ES-I3 (cell line): Measurements from ENCODE around the gene ASPG.

Source experiments
- H3K36me3 ChIP-seq: 2 replicates; pipeline ENCODE4 v1.6.1; 2013; ENCODE audit warnings: mild to moderate bottlenecking, low read length, control low read depth, moderate library complexity; ENCODE audit not compliant: insufficient read depth
- H3K4me1 ChIP-seq: 2 replicates; pipeline ENCODE4 v1.6.1; 2013; ENCODE audit warnings: mild to moderate bottlenecking, control low read depth, low read length; ENCODE audit not compliant: insufficient read depth
- H3K9ac ChIP-seq: 2 replicates; pipeline ENCODE4 v1.6.1; 2013; ENCODE audit warnings: low read depth, mild to moderate bottlenecking, low read length, moderate library complexity
- H3K9me3 ChIP-seq: 2 replicates; pipeline ENCODE4 v1.6.1; 2013; ENCODE audit warnings: mild to moderate bottlenecking, low read length, moderate library complexity; ENCODE audit not compliant: control insufficient read depth, insufficient read depth

The ASPG gene

DNA sequence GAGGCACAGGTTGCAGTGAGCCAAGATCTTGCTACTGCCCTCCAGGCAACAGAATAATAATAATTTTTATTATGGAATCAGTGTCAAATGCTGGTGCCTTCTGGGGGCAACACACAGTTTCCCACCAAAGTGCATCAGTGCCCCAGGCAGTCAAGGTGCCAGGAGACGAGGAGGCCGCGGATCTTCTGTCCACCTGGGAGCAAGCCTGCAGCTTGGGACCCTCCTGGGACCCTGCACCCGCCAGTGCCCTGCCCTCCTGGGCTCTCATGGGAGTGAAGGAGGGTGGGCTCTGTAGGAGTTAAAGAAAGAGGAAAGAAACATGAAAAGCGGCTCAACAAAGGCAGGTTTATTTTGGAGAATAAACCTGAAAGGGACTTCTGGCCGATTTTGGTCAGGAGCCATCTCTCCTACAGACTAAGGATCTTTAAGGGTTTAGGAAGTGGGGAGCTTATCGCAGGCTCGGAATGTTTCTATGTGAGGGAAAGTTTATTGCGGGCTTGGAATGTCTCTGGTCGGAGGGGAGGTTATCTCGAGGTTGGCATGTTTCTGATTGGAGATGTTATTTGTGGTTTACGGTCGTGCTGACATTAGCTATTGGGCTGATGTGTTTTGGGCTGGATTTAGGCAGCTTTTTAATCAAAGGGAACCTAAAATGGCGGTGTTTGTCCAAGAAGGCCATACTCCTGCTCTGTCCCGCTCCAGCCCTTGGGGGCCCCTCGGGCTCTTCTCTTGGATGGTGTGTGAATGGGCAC is 1.1 kb upstream of the ASPG start:
- H3K4me1 ChIP-seq: no peaks in the 10 kb centered on the region; the same call in 1 of the 2 replicates
- peak overlapping the region; percentile 20 for H3K9ac ChIP-seq
- no peaks in the 10 kb centered on the region for H3K9me3 ChIP-seq
- no peaks in the 10 kb centered on the region for H3K36me3 ChIP-seq

DNA sequence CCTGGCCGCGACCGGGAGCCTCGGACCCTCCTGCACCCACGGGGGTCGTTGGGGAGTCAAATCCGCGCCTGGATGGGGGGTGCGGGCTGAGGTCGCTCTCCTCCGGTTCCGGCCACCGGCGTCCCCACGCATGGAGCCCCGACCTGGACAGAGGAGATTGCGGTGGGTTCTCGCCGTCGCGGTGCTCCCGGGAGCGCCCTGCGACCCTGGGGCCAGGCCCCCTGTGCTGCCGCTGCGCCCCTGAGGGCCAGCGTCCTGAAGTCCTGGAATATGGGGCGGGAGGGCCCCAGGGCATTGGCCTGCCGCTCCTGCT is 345 bp downstream of the ASPG start:
- H3K36me3 ChIP-seq: no peaks in the 10 kb centered on the region
- H3K9ac ChIP-seq: peak overlapping the region; percentile 44; the same call in 1 of the 2 replicates
- no peaks in the 10 kb centered on the region for H3K9me3 ChIP-seq
- H3K4me1 ChIP-seq: no peaks in the 10 kb centered on the region; the same call in 1 of the 2 replicates

DNA sequence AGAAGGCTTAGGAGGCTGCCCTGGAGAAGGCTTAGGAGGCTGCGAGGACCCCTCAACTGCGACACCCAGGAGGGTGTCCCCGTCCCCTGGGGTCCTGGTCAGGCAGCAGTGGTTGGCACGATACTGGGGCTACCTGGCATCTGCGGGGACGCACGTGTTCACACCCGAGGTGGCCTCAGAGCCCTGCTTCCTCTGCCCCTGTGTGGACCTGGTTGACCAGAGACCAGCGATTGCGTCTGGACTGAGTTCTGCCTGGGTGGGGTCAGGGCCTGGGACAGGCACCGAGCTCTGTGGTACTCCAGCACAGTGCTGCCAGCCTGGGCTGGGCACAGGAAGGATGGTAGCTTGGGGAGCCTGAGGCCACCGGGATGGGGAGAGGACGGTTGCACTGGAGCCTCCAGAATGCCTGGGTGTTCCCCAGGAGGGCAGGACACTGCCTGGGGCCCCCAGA is 735 bp downstream of the ASPG start:
- Histone ChIP-seq H3K9me3 (no peaks in the 10 kb centered on the region), H3K9ac (peak overlapping the region; percentile 44; the same call in 1 of the 2 replicates), H3K4me1 (no peaks in the 10 kb centered on the region; the same call in 1 of the 2 replicates), H3K36me3 (no peaks in the 10 kb centered on the region)

DNA sequence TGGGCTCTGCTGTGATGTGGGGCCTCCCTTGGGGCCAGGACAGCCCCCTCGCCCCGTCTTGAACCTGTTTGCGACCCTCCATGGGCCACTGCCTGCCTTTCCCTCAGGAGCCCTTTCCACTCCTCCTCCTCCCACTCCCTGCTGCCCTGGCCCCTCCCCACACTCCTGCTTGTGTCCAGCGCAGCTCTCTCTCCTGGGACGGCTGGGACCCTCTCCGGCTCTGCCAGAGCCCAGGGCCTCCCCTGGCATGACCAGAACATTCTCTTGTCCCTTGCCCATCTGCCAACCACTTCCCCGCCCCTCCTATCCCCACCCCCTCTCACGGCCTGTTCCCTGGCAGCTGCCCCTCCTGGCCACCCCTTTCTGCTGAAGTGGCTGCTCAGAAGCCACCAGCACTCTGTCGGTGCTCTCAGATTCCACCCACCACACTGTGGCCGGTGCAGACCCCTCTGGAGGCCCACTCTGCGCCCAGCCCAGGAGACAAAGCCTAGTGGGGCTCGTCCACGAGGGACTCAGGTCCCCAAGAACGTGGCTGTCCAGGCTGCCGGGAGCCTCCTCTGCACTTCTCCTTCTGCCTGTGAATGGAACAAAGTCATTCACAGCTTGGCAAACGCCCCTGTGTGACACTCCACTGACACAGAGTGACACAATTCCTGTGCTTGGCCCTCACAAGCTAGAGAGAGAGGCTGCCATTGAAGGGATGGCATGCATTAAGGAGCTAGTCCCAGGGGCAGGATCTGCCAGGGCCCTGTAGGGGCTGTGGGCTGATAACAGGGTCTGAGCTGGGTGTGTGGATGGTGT is 1.4 kb downstream of the ASPG start:
- H3K9me3 ChIP-seq: no peaks in the 10 kb centered on the region
- no peak overlapping the region for H3K9ac ChIP-seq
- no peaks in the 10 kb centered on the region; the same call in 1 of the 2 replicates for H3K4me1 ChIP-seq
- no peaks in the 10 kb centered on the region for H3K36me3 ChIP-seq

DNA sequence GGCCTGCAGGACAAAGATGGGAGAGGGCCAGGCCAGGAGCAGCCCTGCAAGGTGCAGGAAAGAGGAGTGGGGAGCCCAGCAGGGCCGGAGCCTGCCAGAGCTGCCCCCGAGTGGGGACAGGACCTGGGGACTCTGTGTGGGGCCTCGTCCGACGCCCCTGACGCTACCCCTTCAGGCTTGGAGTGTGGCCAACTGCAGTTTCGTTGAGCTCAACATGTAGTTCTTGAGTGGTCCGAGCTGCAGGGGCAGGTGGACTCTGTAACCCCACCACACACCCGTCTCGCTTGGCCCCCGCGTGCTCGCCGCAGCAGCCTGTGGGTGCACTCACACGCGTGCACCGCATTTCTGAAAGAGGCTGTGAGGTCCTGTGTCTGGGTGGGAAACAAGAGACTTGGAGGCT is 2.0 kb downstream of the ASPG start:
- H3K4me1 ChIP-seq: no peaks in the 10 kb centered on the region; the same call in 1 of the 2 replicates
- H3K36me3 ChIP-seq: no peaks in the 10 kb centered on the region

DNA sequence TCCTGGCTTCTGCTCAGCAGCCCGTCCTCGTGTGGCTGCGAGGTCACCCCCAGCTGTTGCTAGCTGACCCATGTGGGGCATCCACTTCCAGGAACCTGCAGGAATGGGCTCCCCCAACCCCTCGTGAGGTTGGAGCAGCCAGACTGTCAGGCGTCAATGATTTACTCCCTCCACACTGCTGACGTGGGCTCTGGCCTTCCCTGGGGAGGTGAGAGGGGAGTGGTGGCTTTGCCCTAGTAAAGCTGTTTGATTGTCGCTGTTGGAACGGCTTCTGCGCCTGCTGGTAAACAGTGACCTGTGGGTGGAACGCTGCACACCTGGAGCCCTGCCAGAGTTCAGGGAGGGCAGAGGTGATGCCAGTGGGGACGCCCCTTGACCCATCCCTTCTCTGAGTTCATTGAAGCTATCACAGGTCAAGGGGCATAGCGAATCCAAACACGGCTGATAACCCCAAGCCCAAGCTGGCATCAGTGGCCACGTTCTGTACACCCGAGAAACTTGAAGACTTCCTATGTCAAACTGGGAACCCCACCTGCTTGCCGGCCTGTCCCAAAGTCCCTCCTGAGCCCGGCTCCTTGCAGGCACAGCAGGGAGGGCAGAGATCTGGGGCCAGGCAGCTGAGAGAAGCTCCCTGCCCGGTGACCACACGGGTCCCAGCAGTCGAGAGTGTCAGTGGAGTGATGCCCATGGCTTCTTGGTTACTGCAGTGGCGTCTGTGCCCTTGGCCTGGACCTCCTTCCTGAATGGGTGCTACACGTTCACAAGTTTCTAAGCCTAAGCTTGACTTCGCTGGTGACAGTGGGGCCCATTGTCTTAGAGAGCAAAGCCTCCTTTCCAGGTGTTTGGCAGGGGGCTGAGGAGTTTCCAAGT is 2.7 kb downstream of the ASPG start:
- Histone ChIP-seq H3K36me3 (no peaks in the 10 kb centered on the region), H3K4me1 (no peaks in the 10 kb centered on the region; the same call in 1 of the 2 replicates), H3K9ac (no peak overlapping the region), H3K9me3 (no peaks in the 10 kb centered on the region)

More for the DNA sequence above, 2.0 kb downstream of the ASPG start:
- Histone ChIP-seq H3K9me3 (no peaks in the 10 kb centered on the region), H3K9ac (no peak overlapping the region)

DNA sequence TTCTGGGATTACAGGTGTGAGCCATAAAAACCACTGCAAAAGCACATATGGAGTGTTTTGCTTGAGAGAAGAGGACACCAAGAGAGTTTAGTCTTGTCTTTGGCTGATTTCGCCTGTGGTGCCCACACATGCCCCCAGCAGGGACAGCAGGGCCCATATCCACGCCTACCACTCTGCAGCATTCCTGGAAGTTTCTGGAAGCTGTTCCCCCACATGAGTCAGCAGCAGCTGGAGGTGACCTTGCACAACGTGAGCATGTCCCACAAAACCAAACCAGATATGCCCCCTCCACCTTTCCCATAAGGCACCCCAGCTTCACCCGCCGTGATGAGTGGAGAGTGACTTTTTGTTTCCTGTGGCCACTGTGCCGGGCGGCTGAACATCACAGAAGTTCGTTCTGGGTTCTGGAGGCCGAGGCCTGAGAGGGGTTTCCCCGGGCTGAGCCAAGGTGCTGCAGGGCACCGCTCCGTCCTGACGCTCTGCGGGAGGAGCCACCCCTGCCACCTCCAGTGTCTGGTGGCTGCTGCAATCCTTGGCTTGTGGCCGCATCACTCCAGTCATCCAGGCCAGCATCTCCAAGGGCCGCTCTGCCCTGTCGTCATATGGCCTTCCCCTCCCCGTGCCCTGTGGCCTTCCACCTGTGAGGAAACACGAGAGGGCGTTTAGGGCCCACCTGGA is 4.7 kb downstream of the ASPG start:
- no peak overlapping the region for H3K9ac ChIP-seq
- H3K4me1 ChIP-seq: peaks cover 5% of the 10 kb centered on the region; the same call in 1 of the 2 replicates
- H3K36me3 ChIP-seq: no peaks in the 10 kb centered on the region
- no peaks in the 10 kb centered on the region for H3K9me3 ChIP-seq

DNA sequence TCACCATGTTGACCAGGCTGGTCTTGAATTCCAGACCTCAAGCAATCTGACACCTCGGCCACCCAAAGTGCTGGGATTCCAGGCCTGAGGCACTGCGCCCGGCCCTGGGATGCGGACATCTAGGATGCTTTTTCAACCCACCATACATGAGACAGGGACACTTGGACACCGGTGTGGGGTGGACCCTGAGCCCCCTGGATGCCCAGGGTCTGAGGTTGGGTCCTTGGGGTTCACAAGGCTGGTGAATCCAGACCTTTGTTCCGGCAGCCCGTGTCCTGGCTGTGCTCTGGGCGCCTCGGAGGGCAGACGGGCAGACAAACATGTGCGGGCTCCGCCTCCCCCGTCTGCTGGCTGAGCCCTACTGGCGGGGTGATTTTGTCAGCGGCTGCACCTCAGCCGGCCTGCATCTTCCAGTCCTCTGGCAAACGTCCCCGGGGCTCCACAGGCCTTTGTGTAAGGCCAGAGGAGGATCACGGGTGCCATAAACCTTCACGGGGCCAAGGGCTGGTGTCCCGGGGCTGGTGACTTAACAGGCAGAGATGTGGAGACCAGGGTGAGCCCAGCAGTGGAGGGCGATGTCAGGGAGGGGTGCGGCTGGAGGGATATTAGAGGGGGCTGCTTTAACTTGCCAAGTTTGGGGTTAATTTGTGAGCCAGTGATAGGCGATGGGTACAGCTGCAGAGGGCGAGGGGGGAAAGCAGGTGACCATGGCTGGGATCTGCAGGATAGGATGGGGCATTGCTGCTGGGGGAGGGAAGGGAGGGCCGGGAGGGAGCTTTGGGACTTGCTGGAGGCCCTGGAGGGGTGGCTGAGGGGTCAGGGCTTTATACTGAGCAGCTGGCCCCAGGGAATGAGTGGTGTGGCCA is 5.8 kb downstream of the ASPG start:
- Histone ChIP-seq H3K9ac (no peak overlapping the region), H3K4me1 (peaks cover 5% of the 10 kb centered on the region; the same call in 1 of the 2 replicates), H3K36me3 (no peaks in the 10 kb centered on the region), H3K9me3 (no peaks in the 10 kb centered on the region)

DNA sequence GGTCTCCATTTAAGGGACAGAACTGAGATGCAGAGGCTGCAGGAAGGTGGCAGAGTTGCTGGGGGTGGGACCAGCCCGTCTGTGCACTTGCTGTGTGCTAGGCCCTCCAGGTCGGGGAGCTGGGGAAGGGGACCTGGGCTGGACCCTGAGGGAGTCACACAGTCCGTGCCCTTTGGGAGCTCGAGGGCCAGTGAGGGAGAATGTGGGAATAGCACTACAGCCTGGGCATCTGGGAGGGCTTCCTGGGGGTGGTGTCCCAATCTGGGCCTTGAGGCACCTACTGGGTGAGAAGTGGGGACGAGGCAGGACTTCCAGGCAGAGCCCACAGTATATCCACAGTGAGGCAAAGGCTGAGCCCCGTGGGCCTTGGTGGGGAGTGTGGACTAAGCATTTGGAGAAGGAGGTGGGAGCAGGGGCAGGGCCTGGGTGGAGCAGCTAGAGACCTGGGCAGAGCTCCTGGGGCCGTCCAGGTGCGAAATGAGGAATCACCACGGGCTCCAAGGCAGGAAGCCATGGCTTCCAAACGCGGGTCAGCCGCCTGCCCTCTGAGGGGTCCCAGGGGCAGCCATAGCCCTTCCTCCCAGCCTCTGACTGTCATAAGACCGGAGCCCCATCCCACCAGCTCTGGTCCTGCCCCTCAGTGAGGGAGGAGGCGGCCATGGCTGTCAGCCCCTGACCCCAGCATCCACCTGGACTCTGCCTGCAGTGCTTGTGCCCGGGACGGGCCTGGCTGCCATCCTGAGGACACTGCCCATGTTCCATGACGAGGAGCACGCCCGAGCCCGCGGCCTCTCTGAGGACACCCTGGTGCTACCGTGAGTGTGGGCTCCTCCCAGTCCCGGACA is 6.6 kb downstream of the ASPG start:
- H3K9ac ChIP-seq: no peak overlapping the region
- H3K9me3 ChIP-seq: no peaks in the 10 kb centered on the region
- peaks cover 5% of the 10 kb centered on the region; the same call in 1 of the 2 replicates for H3K4me1 ChIP-seq
- H3K36me3 ChIP-seq: no peaks in the 10 kb centered on the region

DNA sequence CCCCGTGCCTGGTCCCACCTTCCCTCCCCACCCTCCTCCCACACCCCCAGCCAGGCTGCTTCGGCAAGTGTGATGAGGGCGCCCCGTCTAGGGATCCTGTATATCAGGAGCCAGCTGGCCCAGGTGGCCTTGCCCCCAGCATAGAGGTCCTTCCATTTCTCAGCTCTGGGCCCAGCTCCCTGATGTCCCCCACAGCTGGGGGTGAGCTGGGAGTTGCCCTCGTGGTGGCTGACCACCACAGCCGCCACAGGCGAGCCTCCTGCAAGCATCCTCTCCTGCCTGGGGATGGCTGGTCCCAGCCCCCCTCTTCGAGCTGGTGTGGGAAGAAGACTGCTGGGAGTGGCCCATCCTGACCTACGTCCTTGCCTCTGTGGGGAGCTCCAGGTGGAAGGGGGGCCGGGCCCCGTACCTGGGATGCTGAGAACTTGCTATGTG is 7.4 kb downstream of the ASPG start:
- H3K9me3 ChIP-seq: no peaks in the 10 kb centered on the region
- H3K4me1 ChIP-seq: peaks cover 5% of the 10 kb centered on the region; the same call in 1 of the 2 replicates
- no peak overlapping the region for H3K9ac ChIP-seq
- no peaks in the 10 kb centered on the region for H3K36me3 ChIP-seq

DNA sequence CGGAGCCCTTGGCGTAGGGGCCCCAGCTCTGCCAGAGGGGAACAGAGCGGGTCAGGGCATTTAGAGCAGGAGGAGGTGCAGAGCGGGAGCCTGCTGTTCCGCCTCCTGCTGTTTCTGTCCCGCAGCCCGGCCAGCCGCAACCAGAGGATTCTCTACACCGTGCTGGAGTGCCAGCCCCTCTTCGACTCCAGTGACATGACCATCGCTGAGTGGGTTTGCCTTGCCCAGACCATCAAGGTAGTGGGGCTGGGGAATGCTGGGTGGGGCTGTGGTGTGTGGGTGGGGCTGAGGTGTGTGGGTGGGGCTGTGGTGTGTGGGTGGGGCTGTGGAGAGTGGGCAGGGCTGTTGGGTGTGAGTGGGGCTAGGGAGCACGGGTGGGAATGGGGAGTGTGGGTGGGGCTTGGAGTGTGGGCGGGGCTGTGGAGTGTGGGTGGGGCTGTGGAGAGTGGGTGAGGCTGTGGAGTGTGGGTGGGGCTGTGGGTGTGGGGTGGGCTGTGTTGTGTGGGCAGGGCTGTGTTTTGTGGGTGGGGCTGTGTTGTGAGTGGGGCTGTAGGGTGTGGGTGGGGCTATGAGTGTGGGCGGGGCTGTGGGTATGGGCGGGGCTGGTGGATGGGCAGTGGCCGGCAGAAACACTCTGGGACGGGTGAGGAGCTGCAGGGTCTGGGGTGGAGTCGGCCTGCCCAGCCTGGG is 8.0 kb downstream of the ASPG start:
- Histone ChIP-seq H3K9me3 (no peaks in the 10 kb centered on the region), H3K9ac (no peak overlapping the region), H3K4me1 (peaks cover 5% of the 10 kb centered on the region; the same call in 1 of the 2 replicates), H3K36me3 (no peaks in the 10 kb centered on the region)
